ENCODE data around the gene CXCL1.

DNA sequence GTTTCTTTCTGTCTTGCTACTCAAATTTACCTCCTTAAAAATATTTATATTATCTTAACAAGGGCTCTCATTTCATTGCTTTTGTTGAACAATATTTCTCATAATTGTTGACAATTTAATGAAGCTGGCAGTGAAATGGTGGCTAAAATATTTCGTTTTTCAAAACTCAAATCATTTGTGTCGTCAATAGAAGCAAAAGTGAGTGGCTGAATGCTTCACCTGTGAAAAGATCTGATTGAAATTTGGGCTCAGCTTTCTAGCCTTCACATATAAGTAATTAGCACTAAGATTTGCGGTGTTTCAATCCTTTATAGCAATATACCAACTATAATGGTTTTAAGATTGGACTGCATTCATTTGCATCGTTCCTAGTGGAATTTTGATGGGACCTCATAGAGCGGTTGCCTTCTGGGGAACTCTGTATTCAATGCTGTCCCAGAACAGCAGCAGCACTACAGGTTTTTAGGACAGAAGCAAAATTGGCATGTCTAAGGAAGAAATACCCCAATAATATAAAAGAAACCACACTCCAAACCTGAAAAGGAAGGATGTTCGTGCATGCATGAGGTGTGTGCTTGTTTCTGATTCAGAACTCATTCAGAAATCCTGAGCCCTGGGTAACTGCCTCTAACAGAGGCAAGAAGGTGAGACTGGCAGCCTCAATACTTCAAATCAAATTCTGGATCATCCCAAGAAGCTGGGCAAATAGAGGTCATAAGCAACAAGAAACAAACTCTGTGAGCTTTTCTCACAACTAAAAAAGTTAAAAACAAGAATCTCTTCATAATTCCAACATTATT is 2.5 kb downstream of the CXCL1 start:
- TF ChIP-seq, protein P1, sequence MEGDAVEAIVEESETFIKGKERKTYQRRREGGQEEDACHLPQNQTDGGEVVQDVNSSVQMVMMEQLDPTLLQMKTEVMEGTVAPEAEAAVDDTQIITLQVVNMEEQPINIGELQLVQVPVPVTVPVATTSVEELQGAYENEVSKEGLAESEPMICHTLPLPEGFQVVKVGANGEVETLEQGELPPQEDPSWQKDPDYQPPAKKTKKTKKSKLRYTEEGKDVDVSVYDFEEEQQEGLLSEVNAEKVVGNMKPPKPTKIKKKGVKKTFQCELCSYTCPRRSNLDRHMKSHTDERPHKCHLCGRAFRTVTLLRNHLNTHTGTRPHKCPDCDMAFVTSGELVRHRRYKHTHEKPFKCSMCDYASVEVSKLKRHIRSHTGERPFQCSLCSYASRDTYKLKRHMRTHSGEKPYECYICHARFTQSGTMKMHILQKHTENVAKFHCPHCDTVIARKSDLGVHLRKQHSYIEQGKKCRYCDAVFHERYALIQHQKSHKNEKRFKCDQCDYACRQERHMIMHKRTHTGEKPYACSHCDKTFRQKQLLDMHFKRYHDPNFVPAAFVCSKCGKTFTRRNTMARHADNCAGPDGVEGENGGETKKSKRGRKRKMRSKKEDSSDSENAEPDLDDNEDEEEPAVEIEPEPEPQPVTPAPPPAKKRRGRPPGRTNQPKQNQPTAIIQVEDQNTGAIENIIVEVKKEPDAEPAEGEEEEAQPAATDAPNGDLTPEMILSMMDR (IDR thresholded peaks at IDR 0.05): no peak
- TF ChIP-seq POLR2A (IDR thresholded peaks at IDR 0.05): no peak
